GM21423 (cell line): ENCODE data around the gene SLC16A12.
"Not testable (repeated sequence)": the region's sequence is repeated elsewhere in the genome, so short reads cannot be mapped to it uniquely, and the experiment has no call there.

Experiments used
- ATAC-seq: cut with Tn5 transposase; IDR thresholded peaks from one replicate; pipeline ENCODE4 v1.9.1; 2021; ENCODE audit warnings: mild to moderate bottlenecking, moderate library complexity; ENCODE audit not compliant: unreplicated experiment

SLC16A12 gene

GRCh38 chr10:89398003-89398749 lies 137.2 kb downstream of the SLC16A12 start:
- ATAC-seq: no peak

- no peak for ATAC-seq
Measured at GRCh38 chr10:89395141-89395540, 140.3 kb downstream of the SLC16A12 start.

- no peak for ATAC-seq
Measured at GRCh38 chr10:89393898-89394297, 141.5 kb downstream of the SLC16A12 start.

DNA sequence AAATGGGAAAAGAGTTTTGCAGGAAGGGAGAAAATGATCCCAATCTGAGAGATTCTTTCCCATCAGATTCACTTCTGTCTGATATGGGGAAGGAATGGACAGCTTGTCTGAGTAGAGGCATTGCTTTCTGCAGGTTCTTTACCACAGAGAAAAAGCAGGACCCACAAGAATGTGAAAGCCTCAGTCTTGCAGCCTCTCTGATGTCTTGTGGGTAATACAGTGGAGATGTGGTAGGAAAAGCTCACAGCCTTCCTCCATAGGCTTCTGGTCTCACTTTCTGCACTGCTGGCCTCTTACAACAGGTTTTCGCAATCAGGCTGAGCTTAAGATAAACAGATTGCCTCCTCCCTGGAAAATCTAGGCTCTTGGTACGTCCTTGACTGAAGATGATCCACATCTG lies 142.4 kb downstream of the SLC16A12 start:
- peak; percentile 40 for ATAC-seq

DNA sequence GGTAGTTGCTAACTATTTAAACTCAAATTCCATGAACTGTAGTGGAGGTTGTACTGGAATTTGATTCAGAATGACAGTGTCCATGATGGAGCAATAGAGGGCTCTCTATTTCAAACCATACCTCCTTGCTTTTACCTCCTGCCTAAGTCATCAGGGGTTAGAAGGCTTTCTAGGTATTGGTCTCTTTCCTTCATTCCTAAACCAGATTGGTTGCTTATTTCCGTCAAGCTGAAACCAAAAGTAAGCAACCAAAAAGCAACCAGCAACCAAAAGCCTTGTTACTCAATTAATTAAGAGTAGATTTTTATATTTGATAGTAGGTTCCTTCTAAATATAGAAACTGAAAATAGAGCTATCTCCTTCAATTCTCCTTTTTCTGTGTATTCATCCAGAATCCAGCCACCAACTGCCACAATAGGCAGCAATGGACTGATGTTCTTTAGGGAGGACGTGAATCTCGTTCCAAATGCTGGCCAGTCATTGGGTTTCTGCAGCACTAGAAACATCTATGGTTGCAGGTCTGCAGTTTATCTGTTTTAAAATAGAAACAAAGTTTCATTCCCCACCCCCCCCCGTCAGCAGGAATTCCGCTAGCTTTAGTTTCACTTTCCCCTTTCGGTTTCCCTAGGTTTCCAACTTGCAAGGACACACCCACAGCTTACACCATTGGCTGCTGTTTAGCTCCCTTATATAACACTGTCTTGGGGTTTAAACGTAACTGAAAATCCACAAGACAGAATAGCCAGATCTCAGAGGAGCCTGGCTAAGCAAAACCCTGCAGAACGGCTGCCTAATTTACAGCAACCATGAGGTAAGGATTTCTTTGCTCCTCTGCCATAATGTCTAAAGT lies 143.3 kb downstream of the SLC16A12 start, which contains the start of gene IFIT1:
TSS of gene IFIT1 (plus strand) at position 717 of the 850 bp plus-strand sequence. CDS start at position 807, 90 bp downstream.
- peak; percentile 80 for ATAC-seq

- not testable (repeated sequence) for ATAC-seq
Measured at GRCh38 chr10:89391226-89391576, 144.2 kb downstream of the SLC16A12 start.

GRCh38 chr10:89390476-89391225 lies 144.7 kb downstream of the SLC16A12 start:
- ATAC-seq: no peak

DNA sequence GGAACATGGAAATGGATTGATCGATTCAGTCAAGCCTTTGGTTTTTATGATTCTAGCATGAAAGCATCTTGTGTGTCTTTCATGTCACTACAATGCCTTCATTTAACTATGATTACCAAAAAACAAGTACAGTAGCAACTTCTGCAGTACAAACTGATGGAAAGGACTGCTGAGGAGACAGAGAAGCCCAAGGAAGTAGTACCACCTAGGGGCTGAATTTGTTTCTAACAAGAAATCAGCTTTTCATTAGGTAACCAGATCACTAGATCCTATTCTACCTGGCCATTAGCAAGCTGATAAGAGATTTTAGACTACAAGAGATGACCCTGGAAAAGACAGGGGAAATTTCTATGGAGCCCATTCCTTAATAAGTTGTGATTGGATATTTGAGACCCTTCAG lies 146.1 kb downstream of the SLC16A12 start:
- no peak for ATAC-seq

- no peak for ATAC-seq
Measured at GRCh38 chr10:89388806-89389205, 146.6 kb downstream of the SLC16A12 start.

DNA sequence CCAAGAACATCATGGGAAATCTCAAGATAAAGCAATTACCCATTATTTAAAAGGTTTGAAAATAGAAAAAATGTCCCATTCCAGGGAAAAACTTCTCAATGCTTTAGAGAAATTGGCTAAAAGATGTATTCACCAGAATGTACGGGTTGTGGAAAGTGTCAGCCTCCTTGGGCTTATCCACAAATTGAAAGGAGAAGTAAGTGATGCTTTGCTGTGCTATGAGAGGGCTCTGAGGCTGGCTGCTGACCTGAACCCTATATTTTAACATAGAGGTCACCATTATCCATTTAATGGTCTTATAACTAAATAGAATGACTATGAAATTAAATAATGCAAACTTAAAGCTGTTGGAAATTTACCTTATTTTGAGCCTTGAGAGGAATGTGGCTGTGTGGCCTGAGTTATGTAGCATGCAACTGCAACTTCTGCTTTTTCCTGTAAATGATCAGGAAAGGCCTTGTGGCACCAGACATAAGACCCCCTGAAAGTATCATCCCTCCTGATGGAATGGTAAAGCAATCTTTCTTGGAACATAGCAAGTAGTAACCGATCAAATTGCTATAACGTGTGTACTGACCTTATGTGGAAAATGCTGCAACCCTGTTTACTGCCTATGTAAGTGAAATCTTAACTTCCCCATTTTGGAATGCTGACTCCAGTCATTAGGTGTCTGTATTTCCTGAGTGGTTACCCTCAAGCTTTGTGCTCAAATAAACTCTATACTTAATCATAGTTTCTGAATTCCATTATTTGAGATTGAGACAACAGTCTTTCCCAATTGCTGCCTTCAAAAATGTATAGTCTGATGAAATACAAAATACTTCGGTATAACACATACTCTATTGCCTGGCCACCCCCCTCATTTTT lies 150.7 kb downstream of the SLC16A12 start:
- no peak for ATAC-seq

- ATAC-seq: no peak
Measured at GRCh38 chr10:89382757-89383156, 152.6 kb downstream of the SLC16A12 start.
